Stimulated activated CD8-positive, alpha-beta memory T cell treated with anti-CD3 and anti-CD28 coated beads, Interleukin-15, amount 100 ng/mL, for 48 hours (primary cell): ENCODE results near the gene RHCG.
"Not testable (repeated sequence)": the region's sequence is repeated elsewhere in the genome, so short reads cannot be mapped to it uniquely, and the experiment has no call there.

Source experiments
- DNase-seq, 2 donors: peaks; one replicate each; pipeline ENCODE4 v3.0.0-alpha.2; 2020; ENCODE audit warnings: low read depth in 2 of 2

The RHCG gene

DNA sequence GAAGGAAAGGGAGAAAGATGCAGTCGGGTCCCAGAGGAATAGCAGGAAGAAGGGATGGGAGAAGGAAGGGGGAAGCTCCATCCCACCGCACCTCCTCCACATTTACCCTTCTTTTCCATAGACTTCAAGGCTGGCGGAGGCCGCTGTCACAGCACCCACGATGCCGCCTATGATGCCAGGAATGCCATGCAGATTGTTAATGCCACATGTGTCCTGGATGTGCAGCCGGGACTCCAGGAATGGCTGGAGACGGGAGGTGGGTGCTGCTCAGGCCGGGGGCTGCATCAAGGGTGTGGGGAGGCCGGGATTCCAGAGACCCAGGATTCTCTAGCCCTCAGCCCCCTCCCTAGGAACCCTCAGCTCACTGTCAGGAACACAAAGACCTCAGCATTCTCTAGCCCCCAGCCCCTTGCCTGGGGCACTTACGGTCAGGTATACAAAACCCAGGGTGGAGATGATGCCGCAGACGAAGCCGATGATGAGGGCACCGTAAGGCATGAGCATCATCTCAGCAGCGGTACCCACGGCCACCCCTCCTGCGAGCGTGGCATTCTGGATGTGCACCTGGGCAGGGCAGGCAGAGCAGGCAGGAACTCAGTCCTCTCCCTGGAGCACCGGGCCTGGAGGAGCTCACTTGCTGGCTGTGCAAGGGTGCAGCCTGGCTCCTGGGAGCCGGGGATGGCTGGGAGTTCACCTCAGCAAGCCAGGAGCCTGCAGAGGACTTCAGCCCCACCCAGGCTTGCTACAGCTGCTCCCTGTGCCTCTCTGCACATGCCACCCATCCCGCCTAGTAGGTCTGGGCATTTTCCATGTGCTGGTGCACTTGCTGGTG, 18.8 kb downstream of the RHCG start:
- no peak for DNase-seq

GRCh38 chr15:89475661-89476060, 20.7 kb downstream of the RHCG start:
- DNase-seq: no peak

DNA sequence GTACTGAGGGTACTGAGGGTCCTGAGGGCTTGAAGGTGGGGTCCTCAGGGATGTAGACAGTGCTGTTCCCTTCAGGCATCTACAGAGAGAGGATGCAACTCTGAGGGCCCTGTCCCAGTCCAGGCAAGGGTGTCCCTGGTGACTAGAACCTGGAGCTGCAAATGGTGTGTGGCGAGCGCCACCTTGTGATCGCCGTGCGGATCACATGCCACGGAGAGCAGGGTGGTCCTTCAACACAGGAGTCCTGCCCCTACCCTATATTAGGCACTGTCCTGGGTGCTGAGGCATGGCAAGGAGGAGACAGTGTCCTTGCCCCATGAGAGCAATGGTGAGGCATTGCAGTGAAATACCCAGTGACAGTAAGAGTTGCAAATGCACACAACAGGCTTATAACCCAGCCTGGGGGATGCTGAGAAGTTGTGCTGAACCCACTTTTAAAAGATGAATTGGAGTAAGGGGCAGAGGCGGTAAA, 23.6 kb downstream of the RHCG start:
- peak; percentile 20 to 37 for DNase-seq

DNA sequence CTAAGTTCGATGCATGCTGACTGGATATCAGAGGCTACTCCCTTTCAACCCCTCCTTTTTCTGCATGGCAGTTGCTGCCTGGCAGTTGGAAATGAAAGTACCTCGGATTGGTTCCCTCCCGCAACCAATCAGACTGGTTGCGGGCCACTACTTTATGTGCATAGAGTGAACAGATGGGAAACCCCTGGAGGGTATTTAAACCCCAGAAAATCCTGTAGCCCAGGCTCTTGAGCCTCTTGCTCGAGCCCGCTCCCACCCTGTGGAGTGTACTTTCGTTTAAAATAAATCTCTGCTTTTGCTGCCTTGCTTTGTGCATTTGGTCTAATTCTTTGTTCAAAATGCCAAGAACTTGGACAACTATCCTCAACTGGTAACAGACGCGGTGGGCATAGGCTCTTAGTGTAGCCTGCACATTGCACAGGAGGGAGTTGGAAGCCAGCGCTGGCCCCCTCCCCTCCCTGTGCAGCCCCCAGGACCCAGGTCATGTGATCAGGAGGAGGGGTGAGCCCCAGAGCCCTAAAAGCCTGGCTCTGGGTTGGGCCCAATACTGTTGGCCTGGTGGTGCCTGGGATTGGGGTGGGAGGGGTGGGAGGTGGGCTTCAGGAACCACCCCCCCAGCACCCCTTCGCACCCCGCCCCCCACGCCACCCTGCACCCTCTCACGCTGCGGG, 26.8 kb downstream of the RHCG start:
- DNase-seq: no peak

GRCh38 chr15:89468813-89469212, 27.6 kb downstream of the RHCG start:
- DNase-seq: not testable (repeated sequence)

GRCh38 chr15:89463113-89463512, 33.3 kb downstream of the RHCG start:
- no peak for DNase-seq

DNA sequence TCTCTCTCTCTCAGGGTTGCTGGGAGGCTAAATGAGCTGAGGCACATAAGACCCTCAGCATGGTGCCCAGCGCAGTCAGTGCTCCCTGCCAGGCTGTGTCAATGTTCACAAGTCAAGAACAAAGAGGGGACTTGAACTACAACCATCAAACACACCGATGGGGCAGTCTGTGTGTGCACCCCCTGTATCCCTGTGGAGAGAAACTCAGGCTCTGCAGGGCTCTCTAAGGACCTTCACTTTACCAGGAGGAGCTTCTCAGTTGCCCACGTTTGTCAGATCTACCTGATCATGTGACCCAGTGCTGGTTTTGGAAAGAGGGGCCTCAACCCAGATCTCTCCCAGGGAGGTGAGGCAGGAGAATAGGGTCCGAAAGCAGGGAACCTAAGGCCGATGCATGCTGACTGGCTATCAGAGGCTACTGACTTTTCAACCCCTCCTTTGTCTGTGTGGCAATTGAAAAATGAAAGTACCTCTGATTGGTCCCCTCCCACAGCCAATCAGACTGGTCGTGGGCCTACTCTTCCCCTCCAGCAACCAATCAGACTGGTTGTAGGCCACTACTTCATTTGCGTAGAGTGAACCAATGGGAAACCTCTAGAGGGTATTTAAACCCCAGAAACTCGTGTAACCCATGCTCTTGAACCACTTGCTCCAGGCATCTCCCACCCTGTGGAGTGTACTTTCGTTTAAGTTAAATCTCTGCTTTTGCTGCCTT, 34.0 kb downstream of the RHCG start:
- no peak for DNase-seq

GRCh38 chr15:89461386-89461785, 35.0 kb downstream of the RHCG start:
- no peak for DNase-seq

DNA sequence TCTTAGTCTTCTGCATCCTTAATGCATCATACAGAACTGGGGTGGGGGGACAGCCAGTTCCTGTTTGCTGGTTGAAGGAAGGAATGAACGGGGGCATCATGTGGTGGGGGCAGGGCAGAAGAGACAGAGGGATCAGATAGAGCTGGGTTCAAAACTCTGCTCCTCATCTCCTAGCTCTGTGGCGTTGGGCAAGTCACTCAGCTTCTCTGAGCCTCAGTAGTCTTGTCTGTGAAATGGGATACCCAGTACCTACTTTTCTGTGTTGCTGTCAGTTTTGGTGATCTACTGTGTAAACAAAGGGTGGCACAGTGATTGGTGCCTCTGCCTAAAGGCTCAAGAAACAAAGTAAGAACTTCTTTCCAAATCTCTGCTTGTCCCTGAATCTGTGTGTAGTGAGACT, 36.3 kb downstream of the RHCG start:
- DNase-seq: no peak

GRCh38 chr15:89459271-89460038, 36.9 kb downstream of the RHCG start:
- DNase-seq: no peak

DNA sequence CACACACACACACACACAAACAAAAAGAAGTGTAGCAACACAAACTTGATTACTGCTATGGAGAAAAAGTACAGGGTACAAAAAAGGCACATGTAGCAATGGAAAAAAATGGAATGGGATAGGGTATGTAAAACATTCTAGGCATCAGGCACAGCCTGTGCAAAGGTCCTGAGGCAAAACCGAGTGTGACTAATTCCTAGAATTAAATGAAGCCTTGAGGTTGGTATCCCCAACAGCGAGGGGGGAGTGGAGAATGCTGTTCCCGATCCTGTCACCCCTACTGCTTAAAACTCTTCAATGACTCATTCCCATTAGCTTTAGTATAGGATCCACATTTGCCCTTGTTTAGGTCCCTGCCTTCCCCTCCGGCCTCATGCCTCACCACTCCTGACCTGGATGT, 37.9 kb downstream of the RHCG start:
- no peak for DNase-seq

- no peak for DNase-seq
Observed at GRCh38 chr15:89457086-89457485, 39.3 kb downstream of the RHCG start.

GRCh38 chr15:89455535-89455934, 40.8 kb downstream of the RHCG start:
- no peak for DNase-seq

GRCh38 chr15:89452330-89452836, 44.0 kb downstream of the RHCG start:
- DNase-seq: no peak

GRCh38 chr15:89451846-89452245, 44.5 kb downstream of the RHCG start:
- DNase-seq: no peak

DNA sequence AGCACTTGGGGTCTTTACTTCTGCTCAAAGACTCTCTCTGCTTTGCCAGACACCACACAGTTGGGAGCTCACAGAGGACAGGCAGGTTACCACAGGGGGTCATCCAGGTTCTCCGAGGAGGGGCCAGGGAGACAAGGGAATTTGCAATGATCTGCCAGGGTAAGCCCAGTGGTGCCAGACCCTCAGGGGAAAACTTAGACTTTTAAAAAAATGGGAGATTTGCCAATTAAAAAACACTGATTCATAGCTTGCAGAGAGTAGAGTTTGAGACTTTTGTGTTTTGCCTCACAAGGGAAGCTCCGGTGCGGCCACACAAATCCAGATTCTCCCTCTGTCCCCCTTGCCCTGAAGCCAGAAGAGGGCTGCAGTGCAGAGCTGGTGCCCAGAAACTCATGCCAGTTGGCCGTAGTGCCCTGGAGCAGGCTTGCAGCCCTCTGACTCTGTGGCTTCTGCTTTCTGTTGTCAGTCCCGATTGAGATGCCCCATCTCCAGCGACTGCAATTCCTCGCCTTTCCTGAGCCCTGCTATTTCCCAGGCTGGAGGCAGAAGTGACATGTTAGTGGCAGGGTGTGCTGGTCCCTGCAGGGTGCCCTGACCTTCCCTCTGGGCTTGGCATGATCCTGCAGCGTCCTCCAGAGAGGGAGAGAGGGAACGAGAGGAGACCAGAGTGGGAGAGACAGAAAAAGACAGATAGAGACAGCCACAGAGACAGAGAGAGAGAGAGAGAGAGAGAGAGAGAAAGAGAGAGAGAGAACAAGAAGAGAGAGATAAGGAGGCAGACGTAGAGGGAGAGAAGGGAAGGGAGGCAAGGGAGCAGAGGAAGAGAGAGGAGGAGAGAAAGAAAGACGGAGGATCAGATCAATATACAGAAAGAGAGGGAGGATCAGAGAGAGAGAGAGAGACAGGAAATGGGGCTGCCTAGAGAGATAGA, 46.0 kb downstream of the RHCG start:
- no peak for DNase-seq

GRCh38 chr15:89448825-89449224, 47.6 kb downstream of the RHCG start:
- DNase-seq: no peak

DNA sequence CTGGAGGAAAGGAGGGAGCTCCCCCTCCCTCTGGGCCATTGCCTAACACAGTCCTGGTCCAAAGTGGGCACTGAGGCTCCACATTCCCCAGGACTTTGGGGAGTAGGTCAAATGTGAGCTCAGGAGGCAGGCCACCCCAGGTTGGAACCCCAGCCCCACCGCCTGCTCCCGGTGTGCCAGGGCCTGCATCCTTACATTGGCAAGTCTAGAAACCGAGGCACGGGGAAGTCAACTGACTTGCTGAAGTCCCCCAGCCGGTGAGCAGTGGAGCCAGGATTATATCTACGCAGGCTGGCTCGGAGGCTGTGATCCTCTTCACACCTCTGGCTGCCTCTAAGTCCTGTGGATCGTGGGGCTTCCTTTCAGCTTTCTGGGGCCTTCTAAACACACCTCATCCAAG, 48.7 kb downstream of the RHCG start:
- no peak for DNase-seq

- no peak for DNase-seq
Observed at GRCh38 chr15:89446255-89446891, 50.0 kb downstream of the RHCG start.

- DNase-seq: no peak
Observed at GRCh38 chr15:89445518-89445917, 50.9 kb downstream of the RHCG start.
